ENCODE data around the gene MYRIP.
"Not testable (repeated sequence)": the region's sequence is repeated elsewhere in the genome, so short reads cannot be mapped to it uniquely, and the experiment has no call there.

MYRIP gene

DNA sequence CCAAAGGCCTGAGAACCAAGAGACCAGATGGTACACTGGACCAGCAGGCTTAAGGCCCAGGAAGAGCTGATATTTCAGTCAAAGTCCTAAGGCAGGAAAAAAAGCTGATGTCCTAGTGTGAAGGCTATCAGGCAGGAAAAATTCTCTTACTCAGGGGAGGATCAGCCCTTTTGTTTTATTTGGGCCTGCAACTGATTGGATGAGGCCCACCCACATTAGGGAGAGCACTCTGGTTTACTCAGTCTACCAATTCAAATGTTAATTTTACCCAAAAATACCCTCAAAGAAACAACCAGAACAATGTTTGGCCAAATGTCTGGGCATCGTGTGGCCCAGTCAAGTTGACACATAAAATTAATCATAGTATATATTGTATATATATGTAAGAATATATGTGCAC is 24.5 kb upstream of the MYRIP start:
- H3K27me3 Mint-ChIP-seq: peaks cover 7 to 10% of the 10 kb centered on the region in 2 donors
- ATAC-seq (replicated peaks): no peak
- no peak for DNase-seq
- H3K9me3 Mint-ChIP-seq: no peaks in the 10 kb centered on the region
- H3K27ac Mint-ChIP-seq: no peak overlapping the region
- no peaks in the 10 kb centered on the region for H3K4me1 Mint-ChIP-seq (ENCODE audit: low read depth in 2 of 2)
- no peaks in the 10 kb centered on the region for H3K36me3 Mint-ChIP-seq (ENCODE audit: insufficient read depth)
- no peak overlapping the region for H3K4me3 Mint-ChIP-seq

DNA sequence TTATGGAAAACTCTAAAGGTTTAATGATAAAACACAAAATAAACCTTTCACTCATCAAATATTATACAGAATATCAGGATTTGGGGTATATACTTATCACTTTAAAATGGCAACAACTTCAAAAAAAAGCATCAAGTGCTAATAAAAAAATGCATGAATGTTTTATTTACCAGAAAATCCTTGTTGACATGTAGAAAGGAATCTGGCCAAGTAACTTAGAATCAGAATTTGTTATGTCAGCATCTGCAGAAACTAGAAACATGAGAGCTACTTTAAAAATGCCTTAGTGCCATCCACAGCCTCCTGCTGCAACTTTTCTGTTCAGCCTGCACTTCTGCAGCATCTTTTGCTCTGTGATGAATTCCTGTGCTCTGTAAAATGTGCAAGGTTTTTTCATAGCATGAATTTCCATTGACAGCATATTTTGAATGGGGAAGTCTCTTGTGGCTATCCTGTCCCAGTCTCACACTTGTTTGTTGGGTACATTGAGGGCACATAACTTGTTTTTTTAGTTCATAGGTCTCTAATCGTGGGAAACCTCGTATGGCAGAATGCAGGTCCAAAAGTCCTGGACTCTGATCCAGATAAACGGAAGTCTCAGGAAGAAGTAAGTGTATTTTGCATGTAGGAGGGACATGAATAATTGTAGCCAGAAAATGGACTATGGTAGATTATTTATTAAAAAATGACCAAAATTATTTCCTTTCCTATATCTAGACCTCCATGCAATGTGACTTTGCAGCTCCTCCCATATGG is 21.1 kb upstream of the MYRIP start:
- H3K4me3 Mint-ChIP-seq: no peak overlapping the region
- no peak for ATAC-seq (replicated peaks)
- H3K27me3 Mint-ChIP-seq: peaks cover 0 to under 1% of the 10 kb centered on the region in 2 donors
- no peak overlapping the region for H3K27ac Mint-ChIP-seq
- no peaks in the 10 kb centered on the region for H3K4me1 Mint-ChIP-seq (ENCODE audit: low read depth in 2 of 2)
- H3K9me3 Mint-ChIP-seq: no peaks in the 10 kb centered on the region
- no peaks in the 10 kb centered on the region for H3K36me3 Mint-ChIP-seq (ENCODE audit: insufficient read depth)
- no peak for DNase-seq

DNA sequence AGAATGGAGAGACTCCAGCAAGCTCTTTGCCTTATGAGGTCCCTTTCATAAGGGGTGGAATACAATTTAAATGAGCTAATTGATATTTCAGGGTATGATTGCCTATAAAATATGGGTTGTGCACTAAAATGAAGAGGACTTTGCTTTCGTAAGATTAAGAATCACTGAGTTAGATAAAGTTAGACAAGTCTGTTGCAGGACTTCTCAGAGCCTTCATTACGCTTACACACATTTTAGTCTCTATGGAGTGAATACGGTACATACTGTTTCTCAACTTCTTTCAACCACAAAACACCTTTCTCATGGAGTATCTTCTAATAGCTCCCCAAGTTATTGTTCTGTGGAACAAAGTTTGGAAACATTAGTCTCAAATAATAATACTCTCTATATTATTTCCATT is 17.8 kb upstream of the MYRIP start:
- no peak overlapping the region for H3K4me3 Mint-ChIP-seq
- ATAC-seq (replicated peaks) (no peak), DNase-seq (no peak)
- no peaks in the 10 kb centered on the region for H3K36me3 Mint-ChIP-seq (ENCODE audit: insufficient read depth)
- no peak overlapping the region for H3K27ac Mint-ChIP-seq
- H3K27me3 Mint-ChIP-seq: peaks cover 0 to 7% of the 10 kb centered on the region in 2 donors
- H3K9me3 Mint-ChIP-seq: peaks cover 0 to 4% of the 10 kb centered on the region in 2 donors
- no peaks in the 10 kb centered on the region for H3K4me1 Mint-ChIP-seq (ENCODE audit: low read depth in 2 of 2)

DNA sequence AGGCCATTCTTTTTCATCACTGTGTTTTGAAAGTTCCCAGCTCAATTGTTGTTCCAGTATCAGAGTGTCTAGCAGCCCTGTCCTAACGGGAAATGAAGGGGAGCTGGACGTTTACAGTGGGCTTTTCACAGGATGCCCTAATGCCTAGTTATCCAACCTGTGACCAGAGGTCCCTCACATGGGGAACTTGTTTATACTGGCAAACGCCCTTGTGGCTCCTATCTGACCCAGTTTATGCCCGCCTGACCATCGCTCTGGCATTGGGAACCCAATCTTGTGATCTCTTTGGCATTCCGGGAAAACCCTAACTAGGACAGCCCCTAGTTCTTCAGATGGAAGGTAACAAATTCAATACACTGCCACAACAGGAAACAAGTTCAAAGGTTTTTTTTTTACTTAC is 14.5 kb upstream of the MYRIP start:
- Mint-ChIP-seq H3K27me3 (peaks cover 0 to 7% of the 10 kb centered on the region in 2 donors), H3K9me3 (peaks cover 0 to 4% of the 10 kb centered on the region in 2 donors), H3K4me3 (no peak overlapping the region), H3K36me3 (ENCODE audit: insufficient read depth) (no peaks in the 10 kb centered on the region), H3K4me1 (ENCODE audit: low read depth in 2 of 2) (no peaks in the 10 kb centered on the region), H3K27ac (no peak overlapping the region)
- no peak for DNase-seq
- no peak for ATAC-seq (replicated peaks)

DNA sequence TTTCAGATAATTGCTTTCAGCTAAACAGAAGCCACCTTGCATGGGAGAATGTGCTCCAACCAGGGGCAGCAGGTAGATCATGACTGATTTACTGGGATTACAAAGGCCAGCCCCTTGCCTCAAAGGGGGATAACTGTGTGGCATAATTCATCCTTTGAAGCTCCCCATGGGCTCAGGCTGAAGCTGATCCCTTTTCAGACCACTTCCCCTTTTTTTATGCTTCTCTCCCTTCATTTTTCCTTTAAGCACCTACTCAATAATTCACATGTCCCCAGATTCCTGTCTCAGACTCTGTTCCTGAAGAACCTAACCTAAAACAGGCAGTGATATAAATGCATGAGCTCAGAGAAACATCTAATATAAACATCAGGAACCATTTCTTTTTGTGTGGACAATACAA is 8.2 kb upstream of the MYRIP start:
- H3K36me3 Mint-ChIP-seq (ENCODE audit: insufficient read depth): no peaks in the 10 kb centered on the region
- DNase-seq (no peak), ATAC-seq (replicated peaks) (no peak)
- H3K4me3 Mint-ChIP-seq: no peak overlapping the region
- H3K27me3 Mint-ChIP-seq: peaks cover 4 to 11% of the 10 kb centered on the region in 2 donors
- H3K9me3 Mint-ChIP-seq: peaks cover 0 to 3% of the 10 kb centered on the region in 2 donors
- H3K27ac Mint-ChIP-seq: no peak overlapping the region
- H3K4me1 Mint-ChIP-seq (ENCODE audit: low read depth in 2 of 2): no peaks in the 10 kb centered on the region

DNA sequence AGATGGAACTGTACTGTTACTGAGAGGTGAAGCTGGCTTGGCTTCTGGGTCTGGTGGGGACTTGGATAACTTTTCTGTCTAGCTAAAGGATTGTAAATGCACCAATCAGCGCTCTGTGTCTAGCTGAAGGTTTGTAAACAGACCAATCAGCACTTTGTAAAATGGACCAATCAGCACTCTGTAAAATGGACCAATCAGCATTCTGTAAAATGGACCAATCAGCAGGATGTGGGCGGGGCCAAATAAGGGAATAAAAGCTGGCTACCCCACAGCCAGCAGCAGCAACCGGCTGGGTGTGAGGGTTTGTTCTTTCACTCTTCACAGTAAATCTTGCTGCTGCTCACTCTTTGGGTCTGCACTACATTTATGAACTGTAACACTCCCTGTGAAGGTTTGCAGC is 6.9 kb upstream of the MYRIP start:
- not testable (repeated sequence) for H3K4me3 Mint-ChIP-seq; H3K4me1 Mint-ChIP-seq (ENCODE audit: low read depth in 2 of 2); H3K36me3 Mint-ChIP-seq (ENCODE audit: insufficient read depth); H3K9me3 Mint-ChIP-seq; ATAC-seq (replicated peaks); H3K27ac Mint-ChIP-seq; DNase-seq
- peaks cover 9 to 24% of the 10 kb centered on the region in 2 donors for H3K27me3 Mint-ChIP-seq

DNA sequence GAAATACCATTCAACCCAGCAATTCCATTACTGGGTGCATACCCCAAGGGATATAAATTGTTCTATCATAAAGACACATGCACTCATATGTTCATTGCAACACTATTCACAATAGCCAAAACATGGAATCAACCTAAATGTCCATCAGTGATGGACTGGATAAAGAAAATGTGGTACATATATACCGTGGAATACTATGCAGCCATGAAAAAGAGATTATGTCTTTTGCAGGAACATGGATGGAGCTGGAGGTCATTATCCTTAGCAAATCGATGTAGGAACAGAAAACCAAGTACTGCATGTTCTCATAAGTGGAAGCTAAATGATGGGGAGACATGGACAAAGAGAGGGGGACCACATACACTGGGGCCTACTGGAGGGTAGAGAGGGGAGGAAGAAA is 5.5 kb upstream of the MYRIP start:
- Mint-ChIP-seq H3K4me3 (no peak overlapping the region), H3K36me3 (ENCODE audit: insufficient read depth) (no peaks in the 10 kb centered on the region), H3K27me3 (peaks cover 23 to 39% of the 10 kb centered on the region in 2 donors), H3K27ac (no peak overlapping the region), H3K4me1 (ENCODE audit: low read depth in 2 of 2) (peaks cover 4% of the 10 kb centered on the region in 2 donors), H3K9me3 (peaks cover 0 to 3% of the 10 kb centered on the region in 2 donors)
- no peak for DNase-seq
- no peak for ATAC-seq (replicated peaks)

DNA sequence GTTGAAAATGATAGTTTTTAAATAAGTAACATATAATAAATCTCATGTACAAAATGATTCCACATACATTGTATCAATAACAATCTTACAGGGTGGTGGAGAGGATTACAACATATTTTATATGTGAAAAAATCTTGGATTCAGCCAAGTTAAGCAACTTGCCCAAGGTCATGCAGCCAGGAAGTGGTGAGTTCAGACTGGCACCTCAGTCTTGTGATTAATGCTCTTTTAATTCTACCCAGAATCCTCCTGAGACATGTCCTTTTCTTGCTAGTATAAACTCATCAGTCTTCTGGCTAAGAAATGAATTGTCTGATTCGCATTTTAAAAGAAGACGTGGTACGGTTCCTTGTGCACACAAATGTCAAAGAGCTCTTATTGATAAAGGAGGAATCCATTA is 4.5 kb upstream of the MYRIP start:
- Mint-ChIP-seq H3K9me3 (peaks cover 1 to 3% of the 10 kb centered on the region in 2 donors), H3K36me3 (ENCODE audit: insufficient read depth) (no peaks in the 10 kb centered on the region), H3K27ac (no peak overlapping the region), H3K4me1 (ENCODE audit: low read depth in 2 of 2) (peaks cover 4 to 6% of the 10 kb centered on the region in 2 donors), H3K27me3 (peaks cover 27 to 45% of the 10 kb centered on the region in 2 donors), H3K4me3 (no peak overlapping the region)
- no peak for ATAC-seq (replicated peaks)
- DNase-seq: no peak

DNA sequence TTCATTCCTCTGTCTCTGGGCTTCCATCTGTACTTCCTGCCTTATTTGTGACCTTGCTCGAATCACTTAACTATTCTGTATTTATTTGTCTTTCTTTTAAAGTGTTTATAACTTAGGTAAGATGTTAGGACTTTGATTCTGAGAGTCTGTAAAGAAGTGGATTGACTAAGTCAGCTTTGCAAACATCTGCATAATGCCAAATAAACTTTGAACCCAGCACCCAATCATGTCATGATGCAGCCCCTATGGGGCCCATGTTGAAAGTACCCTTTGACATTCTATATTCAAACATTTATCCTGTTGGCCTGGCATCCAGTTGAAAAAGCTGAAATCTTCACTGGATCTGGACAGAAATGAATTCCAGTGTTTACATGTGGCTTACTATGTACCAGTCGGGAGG is 3.8 kb upstream of the MYRIP start:
- peaks cover 11 to 13% of the 10 kb centered on the region in 2 donors for H3K4me1 Mint-ChIP-seq (ENCODE audit: low read depth in 2 of 2)
- H3K27me3 Mint-ChIP-seq: peaks cover 34 to 52% of the 10 kb centered on the region in 2 donors
- no peak for ATAC-seq (replicated peaks)
- H3K9me3 Mint-ChIP-seq: peaks cover 3 to 8% of the 10 kb centered on the region in 2 donors
- no peak for DNase-seq
- no peak overlapping the region for H3K27ac Mint-ChIP-seq
- H3K36me3 Mint-ChIP-seq (ENCODE audit: insufficient read depth): peaks cover 4% of the 10 kb centered on the region
- no peak overlapping the region for H3K4me3 Mint-ChIP-seq

DNA sequence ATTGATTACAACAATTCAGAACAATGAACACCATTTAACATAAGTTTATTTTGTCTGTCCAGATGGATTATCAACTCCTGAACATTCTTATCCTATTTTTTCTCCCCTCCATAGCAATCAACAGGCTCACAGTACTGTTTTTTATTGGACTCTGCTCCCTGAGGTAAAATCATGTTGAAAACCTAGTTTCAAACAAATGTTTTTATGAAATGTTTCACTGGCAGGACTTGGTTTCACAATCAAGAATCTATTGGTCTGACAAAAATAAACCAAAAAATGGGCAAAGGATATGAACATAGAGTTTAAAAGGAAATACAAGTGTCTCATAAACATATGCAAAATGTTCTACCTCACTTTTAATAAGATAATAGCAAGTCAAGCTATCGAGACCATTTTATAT is 2.6 kb upstream of the MYRIP start:
- Mint-ChIP-seq H3K27ac (no peak overlapping the region), H3K9me3 (peaks cover 3 to 10% of the 10 kb centered on the region in 2 donors), H3K4me1 (ENCODE audit: low read depth in 2 of 2) (peaks cover 13 to 16% of the 10 kb centered on the region in 2 donors), H3K36me3 (ENCODE audit: insufficient read depth) (peaks cover 4% of the 10 kb centered on the region), H3K4me3 (no peak overlapping the region), H3K27me3 (peaks cover 46 to 64% of the 10 kb centered on the region in 2 donors)
- ATAC-seq (replicated peaks) (no peak), DNase-seq (no peak)

DNA sequence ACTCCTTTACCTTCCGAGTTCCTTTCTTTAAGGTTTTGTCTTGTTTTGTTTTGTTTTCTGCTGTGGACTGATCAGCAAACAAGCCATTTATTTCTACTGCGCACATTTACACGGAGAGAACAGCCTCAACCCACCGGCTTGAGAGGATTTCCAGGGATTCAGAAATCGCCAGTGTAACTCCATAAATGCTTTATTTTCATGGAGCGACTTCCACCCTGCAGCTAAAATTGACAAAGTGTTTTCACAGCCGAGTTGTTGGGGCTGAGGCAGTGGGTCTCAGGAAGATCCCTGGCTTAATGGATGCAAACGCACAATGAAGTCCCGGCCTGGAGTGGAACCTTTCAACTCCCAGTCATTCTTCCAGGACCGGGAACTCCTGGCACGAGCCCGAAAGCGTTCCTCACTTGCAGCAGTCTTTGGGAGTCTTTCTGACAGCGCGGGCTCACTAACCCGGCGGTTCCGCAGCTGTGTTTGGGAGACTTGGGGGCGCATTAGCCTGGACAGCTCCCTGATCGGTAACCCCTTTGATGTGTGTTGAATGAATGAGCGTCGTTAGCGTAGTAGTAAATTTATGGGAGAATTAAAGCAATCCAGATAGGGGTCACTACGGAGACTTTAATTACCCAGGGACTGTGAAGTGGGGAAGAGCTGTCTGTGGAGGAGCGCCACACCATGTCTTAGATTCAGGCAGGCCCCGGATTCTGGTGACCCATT is 785 bp upstream of the MYRIP start:
- H3K4me1 Mint-ChIP-seq (ENCODE audit: low read depth in 2 of 2): peaks cover 13 to 16% of the 10 kb centered on the region in 2 donors
- H3K27me3 Mint-ChIP-seq: peaks cover 47 to 80% of the 10 kb centered on the region in 2 donors
- H3K4me3 Mint-ChIP-seq: peak overlapping the region; percentile 56 to 62
- peaks cover 4% of the 10 kb centered on the region for H3K36me3 Mint-ChIP-seq (ENCODE audit: insufficient read depth)
- DNase-seq: no peak
- no peak for ATAC-seq (replicated peaks)
- H3K9me3 Mint-ChIP-seq: peaks cover 3 to 10% of the 10 kb centered on the region in 2 donors
- no peak overlapping the region for H3K27ac Mint-ChIP-seq

DNA sequence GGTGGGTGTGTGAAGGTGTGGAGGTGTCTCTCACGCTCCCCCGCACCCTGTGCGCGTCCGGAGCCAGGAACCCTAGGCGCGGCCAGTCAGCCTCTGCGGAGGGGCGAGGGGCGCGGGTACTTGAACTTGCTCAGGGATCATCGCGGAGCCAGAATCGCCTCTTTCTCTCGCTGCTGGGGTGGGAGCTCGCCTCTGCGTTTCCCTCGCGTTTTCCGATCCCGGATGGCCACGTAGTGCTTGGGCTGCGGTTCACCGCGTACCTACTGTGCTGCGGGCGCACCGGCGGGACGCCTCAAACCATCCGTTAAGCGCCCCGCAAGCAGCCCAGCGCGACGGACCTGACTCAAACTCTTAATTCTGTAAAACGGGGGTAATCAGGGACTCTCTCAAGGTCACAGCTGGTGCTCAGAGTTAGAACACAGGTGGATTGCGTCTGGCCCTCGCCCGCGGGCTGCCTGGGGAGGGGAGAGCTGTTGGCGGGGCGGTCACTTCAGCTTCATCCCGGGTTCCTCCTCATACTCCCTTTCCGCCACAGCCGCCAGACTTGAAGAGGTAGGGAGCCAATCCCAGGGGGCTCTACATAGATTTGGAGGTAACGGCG is 686 bp downstream of the MYRIP start:
- Mint-ChIP-seq H3K9me3 (peaks cover 0 to 10% of the 10 kb centered on the region in 2 donors), H3K27ac (no peak overlapping the region), H3K4me1 (ENCODE audit: low read depth in 2 of 2) (peaks cover 13 to 16% of the 10 kb centered on the region in 2 donors), H3K27me3 (peaks cover 47 to 74% of the 10 kb centered on the region in 2 donors), H3K4me3 (peak overlapping the region; percentile 39 to 46), H3K36me3 (ENCODE audit: insufficient read depth) (peaks cover 4% of the 10 kb centered on the region)
- no peak for DNase-seq
- ATAC-seq (replicated peaks): no peak

DNA sequence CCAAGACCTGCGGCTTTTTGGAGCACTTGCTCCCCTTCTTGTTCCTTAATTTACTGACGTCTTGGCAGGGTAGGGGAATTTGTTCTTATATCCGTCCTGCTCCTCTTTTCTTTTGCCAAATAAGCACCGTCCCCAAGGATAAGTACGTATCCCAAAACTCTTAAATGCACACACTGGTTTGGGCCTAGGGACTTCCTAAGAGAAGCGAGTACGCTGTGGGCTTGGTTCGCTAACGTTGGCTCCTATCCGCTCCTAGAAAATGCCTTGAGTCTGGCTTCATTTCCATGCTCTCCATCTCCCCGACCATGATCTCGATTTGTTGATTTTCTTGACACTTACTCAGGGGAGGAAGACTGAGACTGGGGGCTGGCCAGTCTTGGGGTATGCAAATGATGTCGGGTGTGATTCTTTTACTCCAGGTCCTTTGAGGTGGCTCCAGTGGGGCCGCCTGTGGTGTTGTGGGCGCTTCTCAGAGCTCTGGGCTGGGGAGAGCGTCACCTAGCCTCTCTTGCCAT is 1.3 kb downstream of the MYRIP start:
- Mint-ChIP-seq H3K9me3 (peaks cover 0 to 10% of the 10 kb centered on the region in 2 donors), H3K4me3 (peak overlapping the region; percentile 39 to 46), H3K27me3 (peaks cover 47 to 74% of the 10 kb centered on the region in 2 donors), H3K4me1 (ENCODE audit: low read depth in 2 of 2) (peaks cover 13 to 16% of the 10 kb centered on the region in 2 donors), H3K36me3 (ENCODE audit: insufficient read depth) (peaks cover 4% of the 10 kb centered on the region), H3K27ac (no peak overlapping the region)
- ATAC-seq (replicated peaks) (no peak), DNase-seq (no peak)

Data from effector memory CD8-positive, alpha-beta T cell (primary cell).